Dermis lymphatic vessel endothelial cell (primary cell): ENCODE measurements around the gene RIPPLY3. TPM values are rescaled to one million over a fixed set of nuclear protein-coding genes. Genes with fewer than 3 reads are reported as not detected.

Experiments used
- total RNA-seq: library from RNA; depleted of rRNA; stranded (reverse); fragments of >200 nt; gene quantifications from 2 replicates; pipeline ENCODE4 v1.2.1, GENCODE V29; 2014

The RIPPLY3 gene
- total RNA-seq = under 0.01 TPM in 1 of 2 replicates, not detected in the other

GRCh38 chr21:37006486-37007291 lies at the start of gene RIPPLY3:
Gene RIPPLY3, plus strand, starts transcription at chr21:37006702. Its CDS starts 71 bp downstream, at chr21:37006773.

GRCh38 chr21:36966066-36966820 lies 40.3 kb upstream of the RIPPLY3 start, which contains the start of gene HLCS:
Gene HLCS, minus strand, starts transcription at chr21:36966669. Its CDS starts 31 bp downstream, at chr21:36966638.

Other genes starting within 250 kb of the RIPPLY3 start
- 20.3 and 27.1 TPM in 2 replicates for gene HLCS, start 40.0 kb upstream of the RIPPLY3 start, total RNA-seq
- gene PIGP, start 66.4 kb downstream of the RIPPLY3 start, total RNA-seq = 3.7 and 4.9 TPM in 2 replicates
- gene TTC3, start 66.6 kb downstream of the RIPPLY3 start, total RNA-seq = 139 and 166 TPM in 2 replicates